CD4-positive, alpha-beta T cell (primary cell): Measurements from ENCODE around the gene ZNF500. TPM values are rescaled to one million over a fixed set of nuclear protein-coding genes. Genes with fewer than 3 reads are reported as not detected.
A peak's percentile ranks its signal among the peaks of the same experiment; 100 is the strongest.

Source experiments
- ATAC-seq: fragments of 200-7000 bp; cut with Tn5 transposase; one replicate; pipeline ENCODE4 v1.10.0; 2022; ENCODE audit warnings: mild to moderate bottlenecking; ENCODE audit not compliant: poor library complexity
- CTCF ChIA-PET: fragments of 350-600 bp; sonication (Branson Sonifier 250); formaldehyde crosslinking; loops from one replicate; lab custom pipeline; 2021; ENCODE audit warnings: antibody characterized with exemption, inconsistent platforms; lab: Charles Lee
- POLR2A ChIA-PET: fragments of 350-600 bp; sonication (Branson Sonifier 250); formaldehyde crosslinking; loops from one replicate; lab custom pipeline; 2021; ENCODE audit warnings: antibody characterized with exemption, inconsistent platforms; lab: Charles Lee
- DNase-seq, 14 experiments: peaks; one replicate each; pipeline ENCODE4 v3.0.0-alpha.2; 2013 to 2020; ENCODE audit warnings: mixed read lengths in 2 of 14
- H3K27ac ChIP-seq, 2 donors: one replicate each; pipeline versions ENCODE4 v1.5.1 to v1.7.0; 2013; ENCODE audit warnings: low read length in 2 of 2, low read depth in 1 of 2, mild to moderate bottlenecking in 1 of 2
- H3K27me3 ChIP-seq, 2 experiments: 1 replicate in 1 of 2; 2 replicates in 1 of 2; pipeline versions ENCODE4 v1.6.1 to v1.7.0; 2013; ENCODE audit warnings: low read length in 2 of 2, control low read depth in 1 of 2, mild to moderate bottlenecking in 1 of 2, moderate library complexity in 1 of 2; ENCODE audit not compliant: insufficient read depth in 2 of 2, control insufficient read depth in 1 of 2
- H3K36me3 ChIP-seq: one replicate; pipeline ENCODE4 v1.6.1; 2013; ENCODE audit warnings: low read length, control low read depth; ENCODE audit not compliant: insufficient read depth
- H3K4me1 ChIP-seq: one replicate; pipeline ENCODE4 v1.6.1; 2013; ENCODE audit warnings: low read length, control low read depth; ENCODE audit not compliant: insufficient read depth
- H3K4me3 ChIP-seq: one replicate; pipeline ENCODE4 v1.5.1; 2013; ENCODE audit warnings: mild to moderate bottlenecking, low read length, moderate library complexity
- H3K9me3 ChIP-seq, 2 experiments: 1 replicate in 1 of 2; 2 replicates in 1 of 2; pipeline versions ENCODE4 v1.6.1 to v1.7.0; 2013; ENCODE audit warnings: low read length in 2 of 2, mild to moderate bottlenecking in 2 of 2, control low read depth in 1 of 2, moderate library complexity in 1 of 2; ENCODE audit not compliant: control insufficient read depth in 1 of 2, insufficient read depth in 1 of 2
- H3K27ac Mint-ChIP-seq: one replicate; pipeline ENCODE4 v1.8.0; 2020; ENCODE audit warnings: mixed read lengths
- H3K27me3 Mint-ChIP-seq: one replicate; pipeline ENCODE4 v1.8.0; 2021; ENCODE audit warnings: mixed read lengths
- H3K36me3 Mint-ChIP-seq: one replicate; pipeline ENCODE4 v1.8.0; 2021; ENCODE audit warnings: low read depth, mixed read lengths
- H3K4me1 Mint-ChIP-seq: one replicate; pipeline ENCODE4 v1.8.0; 2021; ENCODE audit warnings: low read depth, mixed read lengths
- H3K4me3 Mint-ChIP-seq: one replicate; pipeline ENCODE4 v1.8.0; 2020; ENCODE audit warnings: mild to moderate bottlenecking, mixed read lengths
- H3K9me3 Mint-ChIP-seq: one replicate; pipeline ENCODE4 v1.8.0; 2020; ENCODE audit warnings: mixed read lengths
- intact Hi-C, 2 experiments: fragments of 100-400 bp; cut with DNase I in 1 of 2; cut with micrococcal nuclease in 1 of 2; formaldehyde crosslinking; loops; one replicate each; pipeline versions ENCODE4 v1.15.1 to v1.9.0; 2023 to 2025; cut with DNase I, micrococcal nuclease
- total RNA-seq, 174 experiments: library from RNA in 2 of 174; stranded (reverse) in 2 of 174; gene quantifications; one replicate each; pipeline ENCODE4 v1.2.3 and lab custom pipeline; 2021 to 2026
- TF ChIP-seq, protein P1 (sequence below): fragments of 200-600 bp; IDR thresholded peaks from one replicate; pipeline ENCODE4 v1.8.0; 2022; ENCODE audit warnings: antibody characterized with exemption, mild to moderate bottlenecking

The ZNF500 gene
- total RNA-seq, 2 experiments from 2014 or later = 11.8 to 12.4 TPM

DNA sequence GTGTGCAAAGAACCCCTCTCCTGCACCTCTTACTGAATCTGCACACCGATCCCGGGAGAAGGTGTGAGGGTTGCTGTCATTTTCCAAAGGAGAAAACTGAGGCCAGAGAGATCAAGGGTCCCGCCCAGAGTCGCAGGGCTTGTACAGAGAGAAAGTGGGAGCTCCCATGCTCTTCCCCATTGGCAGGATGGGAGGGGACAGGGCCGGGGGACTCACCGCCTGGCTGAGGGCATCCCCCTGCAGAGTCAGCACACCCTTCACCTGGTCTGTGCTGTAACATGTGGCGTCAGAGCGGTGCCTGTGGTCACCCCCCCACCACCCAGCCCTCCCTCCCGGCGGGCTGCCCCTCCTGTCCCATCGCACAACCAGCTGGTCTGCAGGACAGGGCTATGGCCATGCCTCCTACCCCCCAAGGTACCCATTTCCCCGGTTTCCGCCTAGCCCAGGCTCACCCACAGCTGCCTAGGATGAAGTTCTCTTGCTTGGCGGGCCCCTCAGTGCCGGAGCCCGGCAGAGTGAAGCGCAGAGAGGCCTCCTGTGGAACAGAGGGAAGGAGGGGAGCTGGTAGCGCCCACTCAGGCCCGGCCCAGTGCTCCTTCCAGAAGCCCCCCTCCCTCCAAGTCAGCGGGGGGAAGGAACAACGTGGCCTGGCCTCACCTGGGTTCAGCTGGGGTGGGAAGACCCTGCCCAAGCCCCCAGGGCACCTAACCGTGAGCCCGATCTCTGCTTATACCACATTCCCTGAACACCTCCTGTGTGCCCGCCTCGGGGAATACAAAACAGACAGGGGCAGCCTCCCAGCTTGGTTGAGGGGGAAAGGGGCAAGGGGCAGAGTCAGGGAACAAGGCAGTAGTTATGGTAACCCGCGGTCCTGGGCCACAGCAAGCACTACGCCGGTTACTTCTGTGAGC, 34.3 kb upstream of the ZNF500 start:
- peak in 1 of 14 experiments; percentile 45 for DNase-seq
- CTCF ChIA-PET = no interaction called here

DNA sequence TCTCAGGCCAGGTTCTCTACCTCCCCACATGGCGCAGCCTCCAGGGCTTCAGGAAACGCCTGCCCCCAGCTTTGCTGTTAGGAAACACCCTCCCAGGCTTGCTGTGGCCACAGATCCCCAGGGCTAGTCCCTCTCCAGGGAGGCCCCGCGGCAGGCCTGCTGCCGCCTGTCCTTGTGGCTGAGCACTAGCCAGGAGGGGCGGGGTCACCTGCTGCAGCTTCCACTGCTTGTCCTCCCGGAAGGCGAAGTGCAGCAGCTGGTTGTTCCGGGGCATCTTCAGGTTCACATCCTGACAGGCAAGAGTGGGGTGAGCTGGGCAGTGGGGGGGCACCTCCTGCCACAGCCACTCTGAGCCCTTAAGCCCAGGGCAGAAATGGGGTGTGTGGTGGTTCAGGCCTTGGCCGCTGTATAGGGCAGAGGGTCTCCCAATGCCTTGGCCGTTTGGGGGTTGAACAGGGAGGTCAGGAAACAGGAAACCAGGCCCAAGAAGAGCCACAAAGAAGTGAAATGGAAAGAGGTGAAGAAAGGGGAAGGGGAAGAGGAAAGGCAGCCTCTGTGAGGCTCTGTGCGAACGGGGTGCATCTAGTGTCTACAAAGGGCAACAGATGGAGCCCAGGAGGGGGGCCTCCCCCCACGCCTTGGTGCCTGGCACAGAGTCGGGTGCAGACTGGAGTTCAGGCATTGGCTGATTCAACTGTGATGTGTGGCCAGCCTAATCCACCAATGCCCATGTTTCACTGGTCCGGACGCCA, 33.5 kb upstream of the ZNF500 start:
- H3K4me3 Mint-ChIP-seq = peak overlapping the region; percentile 81
- H3K9me3 Mint-ChIP-seq = no peaks in the 10 kb centered on the region
- peak overlapping the region; percentile 96 for H3K27ac Mint-ChIP-seq
- TF ChIP-seq, protein P1, sequence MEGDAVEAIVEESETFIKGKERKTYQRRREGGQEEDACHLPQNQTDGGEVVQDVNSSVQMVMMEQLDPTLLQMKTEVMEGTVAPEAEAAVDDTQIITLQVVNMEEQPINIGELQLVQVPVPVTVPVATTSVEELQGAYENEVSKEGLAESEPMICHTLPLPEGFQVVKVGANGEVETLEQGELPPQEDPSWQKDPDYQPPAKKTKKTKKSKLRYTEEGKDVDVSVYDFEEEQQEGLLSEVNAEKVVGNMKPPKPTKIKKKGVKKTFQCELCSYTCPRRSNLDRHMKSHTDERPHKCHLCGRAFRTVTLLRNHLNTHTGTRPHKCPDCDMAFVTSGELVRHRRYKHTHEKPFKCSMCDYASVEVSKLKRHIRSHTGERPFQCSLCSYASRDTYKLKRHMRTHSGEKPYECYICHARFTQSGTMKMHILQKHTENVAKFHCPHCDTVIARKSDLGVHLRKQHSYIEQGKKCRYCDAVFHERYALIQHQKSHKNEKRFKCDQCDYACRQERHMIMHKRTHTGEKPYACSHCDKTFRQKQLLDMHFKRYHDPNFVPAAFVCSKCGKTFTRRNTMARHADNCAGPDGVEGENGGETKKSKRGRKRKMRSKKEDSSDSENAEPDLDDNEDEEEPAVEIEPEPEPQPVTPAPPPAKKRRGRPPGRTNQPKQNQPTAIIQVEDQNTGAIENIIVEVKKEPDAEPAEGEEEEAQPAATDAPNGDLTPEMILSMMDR = no peak
- Histone ChIP-seq H3K4me3 (no peak overlapping the region), H3K27me3 (no peaks in the 10 kb centered on the region), H3K36me3 (peaks cover 27% of the 10 kb centered on the region), H3K9me3 (no peaks in the 10 kb centered on the region), H3K27ac (no peak overlapping the region), H3K4me1 (peaks cover 24% of the 10 kb centered on the region)
- DNase-seq (peak in 1 of 14 experiments; percentile 41), ATAC-seq (no peak)
- peaks cover 18% of the 10 kb centered on the region for H3K36me3 Mint-ChIP-seq
- H3K27me3 Mint-ChIP-seq = no peaks in the 10 kb centered on the region
- POLR2A ChIA-PET = interaction anchor here (1.3 to 3.0 kb wide), 2 partner anchors 32 to 66 kb away, joined by 3 to 38 read pairs; partner anchors contain the start of genes ANKS3 and DNAAF8
- H3K4me1 Mint-ChIP-seq = peaks cover 22% of the 10 kb centered on the region
- intact Hi-C loops = loop anchor here in 1 of 2 experiments (10.0 kb wide), 1 partner anchor 186 kb away; the partner anchor contains the start of gene UBALD1
- CTCF ChIA-PET = no interaction called here

More for the DNA sequence above, 34.3 kb upstream of the ZNF500 start:
- peak overlapping the region; percentile 91 to 94 for H3K27ac ChIP-seq
- peak overlapping the region; percentile 93 for H3K4me3 Mint-ChIP-seq
- no peaks in the 10 kb centered on the region for H3K27me3 Mint-ChIP-seq
- H3K27me3 ChIP-seq = no peaks in the 10 kb centered on the region
- intact Hi-C loops = loop anchor here in 1 of 2 experiments (10.0 kb wide), 1 partner anchor 187 kb away; the partner anchor contains the start of gene UBALD1
- H3K36me3 Mint-ChIP-seq = peaks cover 23% of the 10 kb centered on the region
- H3K9me3 ChIP-seq = no peaks in the 10 kb centered on the region
- H3K9me3 Mint-ChIP-seq = no peaks in the 10 kb centered on the region
- ATAC-seq = no peak
- peaks cover 22% of the 10 kb centered on the region for H3K4me1 Mint-ChIP-seq
- H3K27ac Mint-ChIP-seq = peak overlapping the region; percentile 96
- H3K4me1 ChIP-seq = peaks cover 24% of the 10 kb centered on the region
- POLR2A ChIA-PET = interaction anchor here (0.9 to 3.0 kb wide), 9 partner anchors 9 to 185 kb away, joined by 3 to 38 read pairs (median 4); partner anchors contain the start of genes ANKS3, DNAAF8, GLYR1 and SEPTIN12
- H3K4me3 ChIP-seq = peak overlapping the region; percentile 61
- H3K36me3 ChIP-seq = peaks cover 30% of the 10 kb centered on the region
- TF ChIP-seq, protein P1 = no peak

DNA sequence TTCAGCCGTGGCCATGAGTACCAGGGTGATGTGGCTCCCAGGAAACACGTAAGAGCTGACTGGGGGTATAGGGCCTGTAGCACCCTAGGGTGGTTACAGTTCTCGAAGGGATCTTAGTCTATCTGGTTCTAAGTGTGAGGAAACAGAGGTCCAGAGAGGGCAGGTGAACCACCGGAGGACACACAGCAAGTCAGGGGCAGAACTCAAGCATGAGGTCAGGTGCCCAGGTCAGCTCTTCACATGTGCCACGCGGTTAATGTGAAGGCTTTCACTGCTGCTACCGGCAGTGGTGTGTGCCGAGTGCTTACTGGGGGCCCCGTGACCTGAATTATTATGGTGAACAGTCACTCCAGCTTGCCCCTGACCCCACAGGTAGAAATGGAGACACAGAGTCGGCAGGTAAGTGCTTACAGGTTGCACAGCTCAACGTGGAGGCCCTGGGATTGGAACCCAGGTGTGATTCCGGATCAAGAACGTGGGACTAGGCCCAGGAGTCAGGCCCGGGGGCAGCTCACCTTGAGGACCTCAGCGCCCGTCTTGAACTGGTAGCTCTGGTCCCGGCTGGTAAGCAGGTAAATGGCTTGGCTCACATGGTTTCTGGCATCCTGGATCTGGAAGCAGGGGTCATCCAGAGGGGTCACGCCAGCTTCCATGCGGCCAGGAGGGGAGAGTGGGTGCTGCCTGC, 32.4 kb upstream of the ZNF500 start:
- CTCF ChIA-PET = no interaction called here
- Histone ChIP-seq H3K27ac (no peak overlapping the region), H3K27me3 (no peaks in the 10 kb centered on the region), H3K36me3 (peaks cover 16% of the 10 kb centered on the region), H3K4me3 (no peak overlapping the region), H3K9me3 (no peaks in the 10 kb centered on the region), H3K4me1 (peaks cover 24% of the 10 kb centered on the region)
- Mint-ChIP-seq H3K4me1 (peaks cover 22% of the 10 kb centered on the region), H3K27ac (peak overlapping the region; percentile 44), H3K4me3 (no peak overlapping the region), H3K9me3 (no peaks in the 10 kb centered on the region), H3K36me3 (peaks cover 7% of the 10 kb centered on the region), H3K27me3 (no peaks in the 10 kb centered on the region)
- POLR2A ChIA-PET = no interaction called here
- DNase-seq = no peak
- TF ChIP-seq, protein P1 = no peak
- intact Hi-C loops = no loop called here
- ATAC-seq = no peak
